NCI-H748 (cell line): ENCODE data around the gene TLDC2.
A peak's percentile ranks its signal among the peaks of the same experiment; 100 is the strongest.
"Not testable (repeated sequence)": the region's sequence is repeated elsewhere in the genome, so short reads cannot be mapped to it uniquely, and the experiment has no call there.

Experiments
- DNase-seq: peaks from one replicate; lab custom pipeline; 2025; ENCODE audit not compliant: unreplicated experiment; lab: John Stamatoyannopoulos, UW

TLDC2 gene

GRCh38 chr20:36875702-36876472, at the start of gene TLDC2:
TSS of gene TLDC2 (plus strand) at chr20:36876138. CDS start at chr20:36876175, 37 bp downstream.
- DNase-seq: no peak

GRCh38 chr20:36826554-36827244, 49.2 kb upstream of the TLDC2 start:
- DNase-seq: no peak

GRCh38 chr20:36827541-36828279, 48.2 kb upstream of the TLDC2 start:
- DNase-seq: no peak

GRCh38 chr20:36830791-36831691, 44.9 kb upstream of the TLDC2 start:
- no peak for DNase-seq

- DNase-seq: no peak
These were observed 43.1 kb upstream of the TLDC2 start for GRCh38 chr20:36832791-36833190.

- DNase-seq: no peak
These were observed 42.5 kb upstream of the TLDC2 start for GRCh38 chr20:36833275-36834020.

- DNase-seq: no peak
These were observed 40.9 kb upstream of the TLDC2 start for GRCh38 chr20:36835025-36835424.

- peak; percentile 92 for DNase-seq
These were observed 40.3 kb upstream of the TLDC2 start for GRCh38 chr20:36835453-36836198.

GRCh38 chr20:36836591-36837269, 39.2 kb upstream of the TLDC2 start:
- DNase-seq: peak; percentile 73

- DNase-seq: not testable (repeated sequence)
These were observed 37.6 kb upstream of the TLDC2 start for GRCh38 chr20:36838376-36838775.

- no peak for DNase-seq
These were observed 36.8 kb upstream of the TLDC2 start for GRCh38 chr20:36839150-36839549.

- DNase-seq: not testable (repeated sequence)
These were observed 34.9 kb upstream of the TLDC2 start for GRCh38 chr20:36841030-36841429.

- DNase-seq: no peak
These were observed 30.5 kb upstream of the TLDC2 start for GRCh38 chr20:36845288-36845971.

- no peak for DNase-seq
These were observed 28.8 kb upstream of the TLDC2 start for GRCh38 chr20:36847009-36847709.

GRCh38 chr20:36847710-36848040, 28.3 kb upstream of the TLDC2 start:
- no peak for DNase-seq

GRCh38 chr20:36848078-36848660, 27.8 kb upstream of the TLDC2 start:
- DNase-seq: no peak

GRCh38 chr20:36848677-36849076, 27.3 kb upstream of the TLDC2 start:
- no peak for DNase-seq
